DLD1 (cell line): Measurements from ENCODE around the gene SCGB1D2.
"Not testable (repeated sequence)": the region's sequence is repeated elsewhere in the genome, so short reads cannot be mapped to it uniquely, and the experiment has no call there.

Experiments
- in situ Hi-C: cut with HindIII; loops from 2 replicates; pipeline ENCODE4 v1.10.0; 2017; ENCODE audit warnings: low sequenced_read_pairs

Gene SCGB1D2

GRCh38 chr11:62242021-62242420, at the start of gene SCGB1D2:
Gene SCGB1D2 (plus strand): TSS chr11:62242239. CDS start chr11:62242308, 69 bp downstream.
- in situ Hi-C loops, result no loop called here

- in situ Hi-C loops, result no loop called here
Observed at GRCh38 chr11:62193952-62194351, 48.1 kb upstream of the SCGB1D2 start.

- in situ Hi-C loops, result not testable (repeated sequence)
Observed at GRCh38 chr11:62195010-62195409, 47.0 kb upstream of the SCGB1D2 start.

GRCh38 chr11:62195945-62196344, 46.1 kb upstream of the SCGB1D2 start:
- in situ Hi-C loops, result no loop called here

- in situ Hi-C loops, result not testable (repeated sequence)
Observed at GRCh38 chr11:62197400-62197799, 44.6 kb upstream of the SCGB1D2 start.

- in situ Hi-C loops, result no loop called here
Observed at GRCh38 chr11:62201376-62201775, 40.7 kb upstream of the SCGB1D2 start.

- in situ Hi-C loops, result no loop called here
Observed at GRCh38 chr11:62202910-62203309, 39.1 kb upstream of the SCGB1D2 start.

GRCh38 chr11:62204430-62204829, 37.6 kb upstream of the SCGB1D2 start:
- in situ Hi-C loops, result no loop called here

GRCh38 chr11:62205441-62205840, 36.6 kb upstream of the SCGB1D2 start:
- in situ Hi-C loops, result no loop called here

GRCh38 chr11:62206276-62207066, 35.6 kb upstream of the SCGB1D2 start:
- in situ Hi-C loops, result not testable (repeated sequence)

GRCh38 chr11:62208785-62209144, 33.3 kb upstream of the SCGB1D2 start:
- in situ Hi-C loops, result no loop called here

- in situ Hi-C loops, result no loop called here
Observed at GRCh38 chr11:62217191-62217748, 24.8 kb upstream of the SCGB1D2 start.

GRCh38 chr11:62221498-62221897, 20.5 kb upstream of the SCGB1D2 start:
- in situ Hi-C loops, result no loop called here

GRCh38 chr11:62223095-62223494, 18.9 kb upstream of the SCGB1D2 start:
- in situ Hi-C loops, result no loop called here

GRCh38 chr11:62233730-62234129, 8.3 kb upstream of the SCGB1D2 start:
- in situ Hi-C loops, result no loop called here

- in situ Hi-C loops, result no loop called here
Observed at GRCh38 chr11:62236187-62236586, 5.9 kb upstream of the SCGB1D2 start.

- in situ Hi-C loops, result no loop called here
Observed at GRCh38 chr11:62237499-62237898, 4.5 kb upstream of the SCGB1D2 start.

GRCh38 chr11:62238151-62238550, 3.9 kb upstream of the SCGB1D2 start:
- in situ Hi-C loops, result no loop called here

- in situ Hi-C loops, result no loop called here
Observed at GRCh38 chr11:62241095-62241494, 944 bp upstream of the SCGB1D2 start.

- in situ Hi-C loops, result no loop called here
Observed at GRCh38 chr11:62245271-62245753, 3.3 kb downstream of the SCGB1D2 start.

- in situ Hi-C loops, result no loop called here
Observed at GRCh38 chr11:62251698-62252097, 9.7 kb downstream of the SCGB1D2 start.

- in situ Hi-C loops, result no loop called here
Observed at GRCh38 chr11:62253999-62254542, 12.0 kb downstream of the SCGB1D2 start.
